ENCODE measurements around the gene KLHL5. TPM values are rescaled to one million over a fixed set of nuclear protein-coding genes. Genes with fewer than 3 reads are reported as not detected.

KLHL5 gene
- total and polyA plus RNA-seq, 2 of the 4 experiments (the other 2 are of a cell fraction) = 58.8 to 97.7 TPM

GRCh38 chr4:39157520-39157919 is 95.5 kb downstream of the KLHL5 start:
- Histone ChIP-seq H3K9ac (ENCODE audit: low read depth, low read length) (no peak overlapping the region), H2AK5ac (ENCODE audit: low read depth, low read length) (no peak overlapping the region), H3K14ac (replicated peaks; ENCODE audit: low read depth, low read length) (no peak overlapping the region), H3K23ac (ENCODE audit: low read depth, low read length) (no peak overlapping the region), H4K8ac (ENCODE audit: low read depth in 2 of 2, low read length in 2 of 2) (no peak overlapping the region), H3K9me3 (ENCODE audit: control insufficient read depth, insufficient read depth, low read length) (no peaks in the 10 kb centered on the region), H2BK15ac (ENCODE audit: low read depth, low read length) (no peak overlapping the region), H3K18ac (ENCODE audit: low read depth, low read length) (no peak overlapping the region), H2BK120ac (ENCODE audit: low read depth, low read length) (no peak overlapping the region), H3K79me1 (ENCODE audit: low read depth in 1 of 2, low read length in 2 of 2) (no peaks in the 10 kb centered on the region), H3K4me2 (ENCODE audit: low read depth, low read length) (no peak overlapping the region), H3K4me3 (ENCODE audit: insufficient read depth, low read depth, low read length) (no peak overlapping the region), H3K36me3 (ENCODE audit: control insufficient read depth, insufficient read depth, low read length) (no peaks in the 10 kb centered on the region), H3K9me1 (ENCODE audit: insufficient read depth, low read length) (no peaks in the 10 kb centered on the region), H3K56ac (ENCODE audit: extremely low read depth, insufficient read depth, low read length) (no peak overlapping the region), H3K4me1 (ENCODE audit: control insufficient read depth, insufficient read depth, low read length) (no peaks in the 10 kb centered on the region), H4K20me1 (ENCODE audit: insufficient read depth, low read length) (no peaks in the 10 kb centered on the region), H3K27ac (ENCODE audit: insufficient read depth, low read length) (no peak overlapping the region), H2BK20ac (ENCODE audit: low read depth, low read length) (no peak overlapping the region), H2AK9ac (replicated peaks; ENCODE audit: low read depth, low read length, poor library complexity) (no peak overlapping the region), H4K91ac (ENCODE audit: insufficient read depth, low read depth, low read length) (no peak overlapping the region), H4K5ac (ENCODE audit: low read depth, low read length) (no peak overlapping the region), H2BK5ac (ENCODE audit: low read depth, low read length, poor library complexity, severe bottlenecking) (no peak overlapping the region), H3K27me3 (ENCODE audit: control insufficient read depth, insufficient read depth, low read length) (no peaks in the 10 kb centered on the region), H3K4ac (ENCODE audit: low read depth, low read length) (no peak overlapping the region), H2AFZ (replicated peaks; ENCODE audit: low read length, poor library complexity) (no peak overlapping the region)
- ChIA-PET CTCF (no interaction called here), POLR2A (ENCODE audit: unreplicated experiment) (no interaction called here)
- DNase-seq (no peak), ATAC-seq (ENCODE audit: low read depth) (no peak)
- no TSS peak for BruUV-seq (replicated peaks)
- no peak for TF ChIP-seq RCOR1 (IDR thresholded peaks at IDR 0.05; ENCODE audit: insufficient replicate concordance, low read length)
- no peak for TF ChIP-seq BHLHE40 (IDR thresholded peaks at IDR 0.05; ENCODE audit: low read depth, low read length)
- no peak for TF ChIP-seq MAZ (IDR thresholded peaks at IDR 0.05; ENCODE audit: borderline replicate concordance, low read depth, low read length)
- peak; percentile 70 for TF ChIP-seq CEBPB (IDR thresholded peaks at IDR 0.05; ENCODE audit: low read depth, low read length)
- intact Hi-C loops (cut with micrococcal nuclease) (no loop called here), dilution Hi-C loops (cut with HindIII; ENCODE audit: low sequenced_read_pairs, unreplicated experiment) (no loop called here), in situ Hi-C loops (cut with MboI; ENCODE audit: low sequenced_read_pairs) (no loop called here)
- WGBS, 2 experiments (ENCODE audit: extremely low coverage in 2 of 2, insufficient read length in 1 of 2) = no CpG with 5 or more reads among the region's 2 CpGs

Measured in IMR-90 (cell line).